H1 (cell line): Measurements from ENCODE around the gene ACCS. TPM values are rescaled to one million over a fixed set of nuclear protein-coding genes. Genes with fewer than 3 reads are reported as not detected.
A peak's percentile ranks its signal among the peaks of the same experiment; 100 is the strongest.

Experiments used
- CTCF ChIA-PET: fragments of 300-600 bp; sonication (Branson Sonifier 250); formaldehyde crosslinking; loops from one replicate; lab custom pipeline; 2021; ENCODE audit not compliant: partially characterized antibody; lab: Charles Lee
- POLR2A ChIA-PET: fragments of 300-600 bp; sonication (Branson Sonifier 250); formaldehyde crosslinking; loops from one replicate; lab custom pipeline; 2021; ENCODE audit warnings: inconsistent platforms; ENCODE audit not compliant: partially characterized antibody; lab: Charles Lee
- DNase-seq, 2 experiments: peaks; one replicate each; pipeline versions ENCODE4 v3.0.0 to v3.0.0-alpha.2; 2010 to 2022; ENCODE audit warnings: low spot score in 2 of 2, low read depth in 1 of 2, mixed read lengths in 1 of 2
- FAIRE-seq: peaks from 2 replicates; lab custom pipeline; 2011; peaks lifted over from hg19 to GRCh38; lab: Jason Lieb, UNC
- H2AFZ ChIP-seq: 2 replicates; pipeline ENCODE4 v1.8.1; 2012; ENCODE audit warnings: low read length, inconsistent platforms
- H2AK5ac ChIP-seq: 2 replicates; pipeline ENCODE4 v1.6.1; 2013; ENCODE audit warnings: low read depth, low read length
- H2BK120ac ChIP-seq: replicated peaks from 2 replicates; pipeline ENCODE3; 2013; ENCODE audit warnings: low read depth, low read length, inconsistent platforms
- H2BK12ac ChIP-seq: 2 replicates; pipeline ENCODE4 v1.6.1; 2013; ENCODE audit warnings: low read depth, low read length
- H2BK15ac ChIP-seq: 2 replicates; pipeline ENCODE4 v1.6.1; 2013; ENCODE audit warnings: low read length
- H2BK20ac ChIP-seq: 2 replicates; pipeline ENCODE4 v1.6.1; 2013; ENCODE audit warnings: low read length
- H2BK5ac ChIP-seq: 2 replicates; pipeline ENCODE4 v1.6.1; 2013; ENCODE audit warnings: low read depth, low read length
- H3K14ac ChIP-seq: 2 replicates; pipeline ENCODE4 v1.6.1; 2013; ENCODE audit warnings: inconsistent platforms; ENCODE audit not compliant: insufficient read length
- H3K18ac ChIP-seq: 2 replicates; pipeline ENCODE4 v1.6.1; 2013; ENCODE audit warnings: low read length; ENCODE audit errors: extremely low read depth
- H3K23ac ChIP-seq: 2 replicates; pipeline ENCODE4 v1.6.1; 2013; ENCODE audit warnings: inconsistent platforms; ENCODE audit not compliant: insufficient read length
- H3K23me2 ChIP-seq: 2 replicates; pipeline ENCODE4 v1.6.1; 2013; ENCODE audit warnings: low read depth, low read length
- H3K27ac ChIP-seq: 2 replicates; pipeline ENCODE4 v1.6.1; 2011; ENCODE audit warnings: low read depth, low read length, inconsistent platforms
- H3K27me3 ChIP-seq, 4 experiments: replicated peaks in 1 of 4; 1 replicate in 1 of 4; 2 replicates in 3 of 4; pipeline versions ENCODE4 v1.6.1 to v1.8.1; 2011 to 2013; ENCODE audit warnings: low read length in 3 of 4, mild to moderate bottlenecking in 3 of 4, inconsistent platforms in 2 of 4, mixed read lengths in 2 of 4, moderate library complexity in 1 of 4; ENCODE audit not compliant: control insufficient read depth in 3 of 4, insufficient read depth in 3 of 4; ENCODE audit errors: extremely low read depth in 1 of 4
- H3K36me3 ChIP-seq, 4 experiments: 2 replicates each; pipeline versions ENCODE4 v1.6.1 to v1.8.1; 2011 to 2013; ENCODE audit warnings: mild to moderate bottlenecking in 4 of 4, low read length in 3 of 4, moderate library complexity in 2 of 4, control low read depth in 1 of 4, inconsistent platforms in 1 of 4; ENCODE audit not compliant: insufficient read depth in 4 of 4, control insufficient read depth in 2 of 4
- H3K4ac ChIP-seq: replicated peaks from 2 replicates; pipeline ENCODE3; 2013; ENCODE audit warnings: low read length, low read depth, mixed read lengths, inconsistent platforms; ENCODE audit not compliant: insufficient read length
- H3K4me1 ChIP-seq, 4 experiments: replicated peaks in 1 of 4; 1 replicate in 1 of 4; 2 replicates in 3 of 4; pipeline versions ENCODE4 v1.6.1 to v1.8.1; 2011 to 2013; ENCODE audit warnings: low read length in 3 of 4, inconsistent platforms in 2 of 4, mixed read lengths in 1 of 4; ENCODE audit not compliant: insufficient read depth in 4 of 4, control insufficient read depth in 3 of 4
- H3K4me2 ChIP-seq, 2 experiments: 2 replicates each; pipeline versions ENCODE4 v1.6.1 to v1.8.1; 2011 to 2013; ENCODE audit warnings: low read depth in 2 of 2, low read length in 2 of 2, control low read depth in 1 of 2, inconsistent platforms in 1 of 2, mild to moderate bottlenecking in 1 of 2; ENCODE audit not compliant: insufficient read depth in 1 of 2
- H3K4me3 ChIP-seq, 4 experiments: fragments of 200-600, 300-600 bp in 1 of 4; sonication (generic), shearing (Covaris generic), sonication (Bioruptor Twin) in 1 of 4; 2 replicates each; pipeline versions ENCODE4 v1.5.1 to v1.8.1; 2011 to 2016; ENCODE audit warnings: low read length in 4 of 4, low read depth in 3 of 4, control low read depth in 2 of 4, inconsistent platforms in 2 of 4, mild to moderate bottlenecking in 2 of 4, mixed read lengths in 1 of 4, moderate library complexity in 1 of 4; ENCODE audit not compliant: insufficient read depth in 2 of 4; ENCODE audit errors: extremely low read depth in 1 of 4
- H3K56ac ChIP-seq: replicated peaks from 2 replicates; pipeline ENCODE3; 2013; ENCODE audit warnings: low read depth, mild to moderate bottlenecking, mixed read lengths, low read length, inconsistent platforms; ENCODE audit not compliant: insufficient read length
- H3K79me1 ChIP-seq: 2 replicates; pipeline ENCODE4 v1.6.1; 2013; ENCODE audit warnings: low read depth, low read length, control low read depth
- H3K79me2 ChIP-seq, 2 experiments: 2 replicates each; pipeline versions ENCODE4 v1.6.1 to v1.8.1; 2012 to 2013; ENCODE audit warnings: low read length in 2 of 2, mild to moderate bottlenecking in 2 of 2, inconsistent platforms in 1 of 2; ENCODE audit not compliant: insufficient read depth in 2 of 2, control insufficient read depth in 1 of 2
- H3K9ac ChIP-seq, 4 experiments: replicated peaks in 1 of 4; 1 replicate in 1 of 4; 2 replicates in 3 of 4; pipeline versions ENCODE4 v1.6.1 to v1.8.1; 2011 to 2013; ENCODE audit warnings: low read depth in 3 of 4, low read length in 3 of 4, control low read depth in 2 of 4, mild to moderate bottlenecking in 2 of 4, moderate library complexity in 2 of 4, inconsistent platforms in 1 of 4; ENCODE audit errors: extremely low read depth in 1 of 4
- H3K9me3 ChIP-seq, 2 experiments: 2 replicates each; pipeline versions ENCODE4 v1.6.1 to v1.8.1; 2012 to 2013; ENCODE audit warnings: mild to moderate bottlenecking in 2 of 2, moderate library complexity in 2 of 2, control low read depth in 1 of 2, inconsistent platforms in 1 of 2, low read depth in 1 of 2, low read length in 1 of 2, mixed read lengths in 1 of 2; ENCODE audit not compliant: insufficient read depth in 2 of 2
- H4K20me1 ChIP-seq, 2 experiments: replicated peaks in 1 of 2; 2 replicates each; pipeline versions ENCODE3 to v1.8.1; 2011 to 2013; ENCODE audit warnings: inconsistent platforms in 2 of 2, low read length in 2 of 2, mild to moderate bottlenecking in 1 of 2; ENCODE audit not compliant: insufficient read depth in 2 of 2, control insufficient read depth in 1 of 2
- H4K5ac ChIP-seq: 2 replicates; pipeline ENCODE4 v1.6.1; 2013; ENCODE audit warnings: low read length, low read depth, mixed read lengths, inconsistent platforms; ENCODE audit not compliant: insufficient read length
- H4K8ac ChIP-seq: 2 replicates; pipeline ENCODE4 v1.8.0; 2013; ENCODE audit warnings: mild to moderate bottlenecking, moderate library complexity, low read length, inconsistent platforms; ENCODE audit not compliant: insufficient read depth; ENCODE audit errors: extremely low read depth
- H4K91ac ChIP-seq: replicated peaks from 2 replicates; pipeline ENCODE3; 2013; ENCODE audit warnings: low read length, mixed read lengths, inconsistent platforms; ENCODE audit not compliant: insufficient read length
- ATF3 ChIP-seq: IDR thresholded peaks from 2 replicates; pipeline ENCODE4 v1.6.1; 2011; ENCODE audit warnings: low read depth, mild to moderate bottlenecking, low read length; ENCODE audit not compliant: insufficient read depth
- CTCF ChIP-seq, 3 experiments: IDR thresholded peaks; 1 replicate in 2 of 3; 2 replicates in 1 of 3; pipeline versions ENCODE4 v1.5.1 to v1.6.1; 2011; ENCODE audit warnings: low read length in 3 of 3, mild to moderate bottlenecking in 3 of 3, inconsistent platforms in 2 of 3, low read depth in 1 of 3, moderate library complexity in 1 of 3; ENCODE audit not compliant: insufficient read depth in 1 of 3; ENCODE audit errors: control extremely low read depth in 1 of 3
- KDM4A ChIP-seq: IDR thresholded peaks from one replicate; pipeline ENCODE4 v1.7.1; 2012; ENCODE audit warnings: low read depth, mild to moderate bottlenecking, moderate library complexity, low read length, inconsistent platforms; ENCODE audit not compliant: severe bottlenecking
- RAD21 ChIP-seq, 2 experiments: IDR thresholded peaks in 1 of 2; conservative IDR thresholded peaks in 1 of 2; 2 replicates each; pipeline ENCODE4 v1.6.1; 2011; ENCODE audit warnings: low read depth in 2 of 2, low read length in 2 of 2, improper control_type of control experiment in 1 of 2, inconsistent platforms in 1 of 2, mild to moderate bottlenecking in 1 of 2, moderate library complexity in 1 of 2
- SAP30 ChIP-seq: fragments of 300-600 bp; sonication (generic); IDR thresholded peaks from 2 replicates; pipeline ENCODE4 v1.7.1; 2012; ENCODE audit warnings: low read length, moderate library complexity, mild to moderate bottlenecking, inconsistent platforms; ENCODE audit not compliant: insufficient read depth, insufficient replicate concordance
- ZNF274 ChIP-seq: IDR thresholded peaks from 2 replicates; pipeline ENCODE4 v1.7.0; 2012; ENCODE audit warnings: low read length, borderline replicate concordance; ENCODE audit errors: extremely low read depth
- WGBS, 2 experiments: shearing (Covaris generic) in 1 of 2; methylation state at CpG; one replicate each; pipeline versions ENCODE4 v1.1.6 to v1.1.7; 2013 to 2015; ENCODE audit warnings: low lambda C conversion rate in 2 of 2, mixed read lengths in 2 of 2, inconsistent platforms in 1 of 2, low coverage in 1 of 2, missing lambda C conversion rate in 1 of 2; ENCODE audit not compliant: insufficient replicate concordance in 2 of 2, insufficient coverage in 1 of 2, insufficient read length in 1 of 2; ENCODE audit errors: extremely low coverage in 1 of 2, missing lambda C conversion rate in 1 of 2; 5-methylcytosine and 5-hydroxymethylcytosine counted together
- polyA plus RNA-seq, 7 experiments: library from polyadenylated mRNA; depleted of rRNA in 3 of 7; stranded (reverse) in 5 of 7; unstranded in 2 of 7; fragments of >200 nt in 5 of 7; fragments of 200-250 nt in 2 of 7; gene quantifications; 1 replicate in 5 of 7; 2 replicates in 1 of 7; 4 replicates in 1 of 7; pipeline versions ENCODE4 v1.2.1 to v1.2.3, GENCODE V29; 2011 to 2013; ENCODE audit warnings: missing spikeins in 2 of 7, mixed read lengths in 2 of 7
- total RNA-seq: library from RNA; stranded (reverse); fragmentation: NEBNext Ultra II Directional; extraction: Animal tissue kit (Norgen Biotek cat#: 25700); gene quantifications from 2 replicates; pipeline ENCODE4 v1.2.1, GENCODE V29; 2021

ACCS gene
- total and polyA plus RNA-seq, 2 of the 8 experiments (the other 6 are each of a cell fraction or from before 2014, with no cell fraction given), result 6.0 to 8.0 TPM

DNA sequence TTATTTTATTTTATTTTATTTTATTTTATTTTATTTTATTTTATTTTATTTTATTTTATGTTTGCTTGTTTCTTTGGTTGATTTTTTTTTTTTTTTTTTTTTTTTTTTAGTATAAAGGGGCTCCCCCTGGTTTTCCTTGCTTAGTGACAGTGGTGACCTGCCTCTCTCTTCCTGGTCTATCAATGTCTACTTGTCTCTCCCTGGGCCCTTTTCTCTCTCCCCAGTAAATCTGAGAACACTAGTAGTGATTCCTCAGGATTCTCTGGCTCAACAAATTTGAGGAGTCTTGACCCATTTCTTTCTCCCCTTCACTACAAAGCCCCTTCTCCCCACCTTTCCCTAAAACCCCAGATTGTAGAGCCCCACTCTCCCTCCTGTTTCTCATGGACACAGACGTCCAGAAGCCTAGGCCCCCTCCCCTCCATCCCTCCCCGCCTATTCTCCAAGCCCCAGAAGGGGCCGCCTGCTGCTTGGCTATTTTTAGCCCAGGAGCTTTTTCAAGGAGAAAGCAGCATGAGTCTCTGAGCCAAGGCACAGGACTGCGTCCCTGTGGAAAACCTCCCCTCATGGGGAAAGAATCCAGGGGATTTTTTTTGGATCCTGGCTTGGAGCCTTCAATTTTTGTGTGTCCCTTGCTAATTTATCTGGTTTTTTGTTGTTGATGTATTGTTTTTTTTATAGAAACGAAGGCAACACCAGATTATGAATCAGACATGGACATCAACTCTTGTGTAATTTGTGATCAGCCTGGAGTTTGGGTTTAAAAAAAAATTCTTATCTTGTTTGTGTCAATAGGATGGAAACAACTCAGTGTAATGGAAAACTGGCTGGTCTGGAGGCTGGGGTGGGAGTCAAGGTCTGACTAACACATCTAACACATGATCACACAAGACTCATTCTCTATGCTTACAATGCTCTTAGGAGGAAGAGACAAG lies 35.8 kb upstream of the ACCS start:
- no peak overlapping the region for H2BK5ac ChIP-seq
- H3K23me2 ChIP-seq, result no peaks in the 10 kb centered on the region
- no peak overlapping the region for H2BK15ac ChIP-seq
- H3K23ac ChIP-seq, result no peak overlapping the region
- TF ChIP-seq ATF3 (no peak), RAD21 (IDR thresholded peaks at IDR 0.05 in 1 of 2, conservative IDR thresholded peaks at IDR 0.05 in 1 of 2; ENCODE audit: low read depth in 2 of 2, low read length in 2 of 2) (0 out of 4 replicates have a peak, but pooled peaks of 1 of the 2 experiments have one; percentile 3), SAP30 (no peak), ZNF274 (no peak), KDM4A (no peak), CTCF (IDR thresholded peaks at IDR 0.05; ENCODE audit: control extremely low read depth in 1 of 3, insufficient read depth in 1 of 3, low read depth in 1 of 3, low read length in 3 of 3) (no peak)
- ChIA-PET CTCF (interaction anchor here (0.7 to 5.7 kb wide), 5 partner anchors 38 to 479 kb away, joined by 3 to 43 read pairs (median 3); no protein-coding TSS in a partner anchor), POLR2A (interaction anchor here (0.6 to 0.9 kb wide), 2 partner anchors 28 to 1786 kb away, joined by 3 read pairs; no protein-coding TSS in a partner anchor)
- H3K4ac ChIP-seq, result no peak overlapping the region
- H4K5ac ChIP-seq, result no peak overlapping the region
- H4K91ac ChIP-seq, result no peak overlapping the region
- H3K27ac ChIP-seq, result no peak overlapping the region
- H3K14ac ChIP-seq, result no peak overlapping the region
- peaks cover 0 to 11% (median 4%) of the 10 kb centered on the region in 4 experiments; a peak in 6 of 7 replicates for H3K4me1 ChIP-seq
- H2BK120ac ChIP-seq, result peak overlapping the region; percentile 15
- H3K9me3 ChIP-seq, result peaks cover 0 to 2% of the 10 kb centered on the region in 2 experiments; a peak in 1 of 4 replicates
- H3K27me3 ChIP-seq, result no peaks in the 10 kb centered on the region
- H2AFZ ChIP-seq, result peak overlapping the region; percentile 19; the same call in 1 of the 2 replicates
- no peak overlapping the region for H2BK12ac ChIP-seq
- WGBS, 2 experiments, result 24% methylated on average over 5 of the region's 5 CpGs; no CpG with 5 or more reads in 1 of the 2 experiments
- H3K18ac ChIP-seq, result no peak overlapping the region
- H4K8ac ChIP-seq, result no peak overlapping the region
- H3K4me2 ChIP-seq, result peak overlapping the region; percentile 19 to 42; a peak in 3 of 4 replicates
- H3K36me3 ChIP-seq, result no peaks in the 10 kb centered on the region
- no peaks in the 10 kb centered on the region for H4K20me1 ChIP-seq
- no peak overlapping the region for H2AK5ac ChIP-seq
- H3K9ac ChIP-seq, result no peak overlapping the region
- H3K79me1 ChIP-seq, result no peaks in the 10 kb centered on the region
- no peak overlapping the region for H3K56ac ChIP-seq
- DNase-seq, result peak in 1 of 2 experiments; percentile 45
- no peak overlapping the region for H2BK20ac ChIP-seq
- H3K79me2 ChIP-seq, result no peaks in the 10 kb centered on the region
- H3K4me3 ChIP-seq, result peak overlapping the region in 1 of 4 experiments; percentile 31; a peak in 1 of 8 replicates
- no peak for FAIRE-seq
